HG02840 (cell line): ENCODE data around the gene EMILIN3.
"Not testable (repeated sequence)": the region's sequence is repeated elsewhere in the genome, so short reads cannot be mapped to it uniquely, and the experiment has no call there.

Source experiments
- ATAC-seq: cut with Tn5 transposase; IDR thresholded peaks from one replicate; pipeline ENCODE4 v1.9.1; 2021; ENCODE audit warnings: mild to moderate bottlenecking, moderate library complexity, moderate number of reproducible peaks; ENCODE audit not compliant: unreplicated experiment, low FRiP score

The EMILIN3 gene

GRCh38 chr20:41329435-41330342, 36.9 kb downstream of the EMILIN3 start:
- peak; percentile 58 for ATAC-seq

GRCh38 chr20:41327178-41327577, 39.4 kb downstream of the EMILIN3 start:
- ATAC-seq, result no peak

GRCh38 chr20:41320976-41321375, 45.6 kb downstream of the EMILIN3 start:
- no peak for ATAC-seq

- ATAC-seq, result no peak
Measured at GRCh38 chr20:41320441-41320840, 46.2 kb downstream of the EMILIN3 start.

- no peak for ATAC-seq
Measured at GRCh38 chr20:41318271-41318649, 48.4 kb downstream of the EMILIN3 start.

GRCh38 chr20:41317546-41318270, 48.9 kb downstream of the EMILIN3 start, which contains the start of gene ZHX3:
Gene ZHX3 (minus strand): TSS chr20:41317731. CDS start chr20:41204916, 112,815 bp downstream.
- ATAC-seq, result peak; percentile 92

GRCh38 chr20:41316602-41317545, 49.7 kb downstream of the EMILIN3 start:
- peak; percentile 61 for ATAC-seq

- ATAC-seq, result no peak
Measured at GRCh38 chr20:41316051-41316450, 50.6 kb downstream of the EMILIN3 start.

GRCh38 chr20:41314386-41314785, 52.2 kb downstream of the EMILIN3 start:
- ATAC-seq, result no peak

GRCh38 chr20:41312009-41312408, 54.6 kb downstream of the EMILIN3 start:
- ATAC-seq, result not testable (repeated sequence)
